ENCODE measurements around the gene DENND1B. TPM values are rescaled to one million over a fixed set of nuclear protein-coding genes. Genes with fewer than 3 reads are reported as not detected.

Gene DENND1B
- total and polyA plus RNA-seq, 5 donors = 4.1 to 27.6 (median 26.8) TPM

- peak in 1 of 2 donors; percentile 18 for ATAC-seq
- H3K27ac ChIP-seq (ENCODE audit: low read length) = no peak overlapping the region
- 54% methylated on average over 6 of the region's 6 CpGs for WGBS
Observed at GRCh38 chr1:197683895-197684553, 91.3 kb downstream of the DENND1B start.

GRCh38 chr1:197683280-197683679 lies 92.0 kb downstream of the DENND1B start:
- Histone ChIP-seq H3K27me3 (ENCODE audit: control insufficient read depth, insufficient read depth) (no peaks in the 10 kb centered on the region), H3K4me3 (ENCODE audit: low read length) (no peak overlapping the region), H3K9me3 (ENCODE audit: control insufficient read depth, low read length) (no peaks in the 10 kb centered on the region), H3K4me1 (ENCODE audit: control insufficient read depth, insufficient read depth, low read length) (peaks cover 2% of the 10 kb centered on the region), H3K27ac (ENCODE audit: low read length) (no peak overlapping the region)
- WGBS = 73% methylated on average over 3 of the region's 3 CpGs
- no peak for ATAC-seq
- intact Hi-C loops (cut with DNase I) = no loop called here
- DNase-seq = no peak

More at GRCh38 chr1:197683895-197684553, 91.3 kb downstream of the DENND1B start:
- intact Hi-C loops (cut with DNase I) = no loop called here
- no peaks in the 10 kb centered on the region for H3K27me3 ChIP-seq (ENCODE audit: control insufficient read depth, insufficient read depth)
- no peaks in the 10 kb centered on the region for H3K9me3 ChIP-seq (ENCODE audit: control insufficient read depth, low read length)
- H3K4me1 ChIP-seq (ENCODE audit: control insufficient read depth, insufficient read depth, low read length) = peaks cover 2% of the 10 kb centered on the region
- no peak overlapping the region for H3K4me3 ChIP-seq (ENCODE audit: low read length)
- no peak for DNase-seq

- no peak for ATAC-seq
- DNase-seq = no peak
Observed at GRCh38 chr1:197680311-197680710, 95.0 kb downstream of the DENND1B start.

GRCh38 chr1:197677752-197678295 lies 97.5 kb downstream of the DENND1B start:
- no peak for ATAC-seq
- no peak for DNase-seq
- H3K27ac ChIP-seq (ENCODE audit: low read length) = no peak overlapping the region
- H3K9me3 ChIP-seq (ENCODE audit: control insufficient read depth, low read length) = no peaks in the 10 kb centered on the region
- H3K4me1 ChIP-seq (ENCODE audit: control insufficient read depth, insufficient read depth, low read length) = peaks cover 6% of the 10 kb centered on the region
- H3K27me3 ChIP-seq (ENCODE audit: control insufficient read depth, insufficient read depth) = no peaks in the 10 kb centered on the region
- WGBS = 78% methylated on average over 4 of the region's 4 CpGs
- no peak overlapping the region for H3K4me3 ChIP-seq (ENCODE audit: low read length)
- intact Hi-C loops (cut with DNase I) = no loop called here

More at GRCh38 chr1:197680311-197680710, 95.0 kb downstream of the DENND1B start:
- Histone ChIP-seq H3K4me3 (ENCODE audit: low read length) (no peak overlapping the region), H3K27ac (ENCODE audit: low read length) (no peak overlapping the region), H3K9me3 (ENCODE audit: control insufficient read depth, low read length) (no peaks in the 10 kb centered on the region), H3K4me1 (ENCODE audit: control insufficient read depth, insufficient read depth, low read length) (peaks cover 6% of the 10 kb centered on the region), H3K27me3 (ENCODE audit: control insufficient read depth, insufficient read depth) (no peaks in the 10 kb centered on the region)
- WGBS = 100% methylated on average over 1 of the region's 1 CpG
- intact Hi-C loops (cut with DNase I) = no loop called here

GRCh38 chr1:197677313-197677712 lies 98.0 kb downstream of the DENND1B start:
- Histone ChIP-seq H3K4me3 (ENCODE audit: low read length) (no peak overlapping the region), H3K9me3 (ENCODE audit: control insufficient read depth, low read length) (no peaks in the 10 kb centered on the region), H3K27ac (ENCODE audit: low read length) (no peak overlapping the region), H3K4me1 (ENCODE audit: control insufficient read depth, insufficient read depth, low read length) (peaks cover 6% of the 10 kb centered on the region), H3K27me3 (ENCODE audit: control insufficient read depth, insufficient read depth) (no peaks in the 10 kb centered on the region)
- WGBS = 78% methylated on average over 3 of the region's 3 CpGs
- ATAC-seq = no peak
- intact Hi-C loops (cut with DNase I) = no loop called here
- no peak for DNase-seq

GRCh38 chr1:197675583-197676208 lies 99.6 kb downstream of the DENND1B start:
- peak; percentile 76 to 82 for ATAC-seq
- peak overlapping the region; percentile 27 for H3K4me3 ChIP-seq (ENCODE audit: low read length)
- peaks cover 6% of the 10 kb centered on the region for H3K4me1 ChIP-seq (ENCODE audit: control insufficient read depth, insufficient read depth, low read length)
- H3K27ac ChIP-seq (ENCODE audit: low read length) = no peak overlapping the region
- peak; percentile 23 to 66 (median 57) for DNase-seq
- 29% methylated on average over 5 of the region's 5 CpGs for WGBS
- H3K27me3 ChIP-seq (ENCODE audit: control insufficient read depth, insufficient read depth) = no peaks in the 10 kb centered on the region
- no peaks in the 10 kb centered on the region for H3K9me3 ChIP-seq (ENCODE audit: control insufficient read depth, low read length)
- intact Hi-C loops (cut with DNase I) = no loop called here

GRCh38 chr1:197674286-197674685 lies 101.0 kb downstream of the DENND1B start:
- Histone ChIP-seq H3K27me3 (ENCODE audit: control insufficient read depth, insufficient read depth) (no peaks in the 10 kb centered on the region), H3K4me3 (ENCODE audit: low read length) (no peak overlapping the region), H3K9me3 (ENCODE audit: control insufficient read depth, low read length) (no peaks in the 10 kb centered on the region), H3K27ac (ENCODE audit: low read length) (peak overlapping the region; percentile 58), H3K4me1 (ENCODE audit: control insufficient read depth, insufficient read depth, low read length) (peaks cover 6% of the 10 kb centered on the region)
- ATAC-seq (no peak), DNase-seq (no peak)
- WGBS = 91% methylated on average over 3 of the region's 3 CpGs
- intact Hi-C loops (cut with DNase I) = no loop called here

- Histone ChIP-seq H3K9me3 (ENCODE audit: control insufficient read depth, low read length) (no peaks in the 10 kb centered on the region), H3K27ac (ENCODE audit: low read length) (no peak overlapping the region), H3K4me1 (ENCODE audit: control insufficient read depth, insufficient read depth, low read length) (peaks cover 6% of the 10 kb centered on the region), H3K4me3 (ENCODE audit: low read length) (no peak overlapping the region), H3K27me3 (ENCODE audit: control insufficient read depth, insufficient read depth) (no peaks in the 10 kb centered on the region)
- WGBS = 77% methylated on average over 2 of the region's 2 CpGs
- ATAC-seq = no peak
- intact Hi-C loops (cut with DNase I) = no loop called here
- DNase-seq = no peak
Observed at GRCh38 chr1:197673292-197673691, 102.0 kb downstream of the DENND1B start.

GRCh38 chr1:197672347-197672746 lies 102.9 kb downstream of the DENND1B start:
- no peak overlapping the region for H3K27ac ChIP-seq (ENCODE audit: low read length)
- WGBS = 95% methylated on average over 1 of the region's 1 CpG
- H3K9me3 ChIP-seq (ENCODE audit: control insufficient read depth, low read length) = no peaks in the 10 kb centered on the region
- no peaks in the 10 kb centered on the region for H3K27me3 ChIP-seq (ENCODE audit: control insufficient read depth, insufficient read depth)
- ATAC-seq = no peak
- DNase-seq = no peak
- H3K4me3 ChIP-seq (ENCODE audit: low read length) = no peak overlapping the region
- peaks cover 2% of the 10 kb centered on the region for H3K4me1 ChIP-seq (ENCODE audit: control insufficient read depth, insufficient read depth, low read length)
- intact Hi-C loops (cut with DNase I) = no loop called here

- 84% methylated on average over 1 of the region's 1 CpG for WGBS
- Histone ChIP-seq H3K4me1 (ENCODE audit: control insufficient read depth, insufficient read depth, low read length) (peaks cover 2% of the 10 kb centered on the region), H3K27me3 (ENCODE audit: control insufficient read depth, insufficient read depth) (no peaks in the 10 kb centered on the region), H3K9me3 (ENCODE audit: control insufficient read depth, low read length) (no peaks in the 10 kb centered on the region), H3K27ac (ENCODE audit: low read length) (no peak overlapping the region), H3K4me3 (ENCODE audit: low read length) (no peak overlapping the region)
- intact Hi-C loops (cut with DNase I) = no loop called here
- no peak for ATAC-seq
- no peak for DNase-seq
Observed at GRCh38 chr1:197671920-197672319, 103.4 kb downstream of the DENND1B start.

GRCh38 chr1:197671140-197671539 lies 104.1 kb downstream of the DENND1B start:
- H3K27ac ChIP-seq (ENCODE audit: low read length) = no peak overlapping the region
- H3K4me1 ChIP-seq (ENCODE audit: control insufficient read depth, insufficient read depth, low read length) = peaks cover 2% of the 10 kb centered on the region
- 97% methylated on average over 1 of the region's 1 CpG for WGBS
- intact Hi-C loops (cut with DNase I) = no loop called here
- no peak overlapping the region for H3K4me3 ChIP-seq (ENCODE audit: low read length)
- no peaks in the 10 kb centered on the region for H3K27me3 ChIP-seq (ENCODE audit: control insufficient read depth, insufficient read depth)
- H3K9me3 ChIP-seq (ENCODE audit: control insufficient read depth, low read length) = no peaks in the 10 kb centered on the region
- DNase-seq (no peak), ATAC-seq (no peak)
